M059J (cell line): ENCODE results near the gene SPATC1L. TPM values are rescaled to one million over a fixed set of nuclear protein-coding genes. Genes with fewer than 3 reads are reported as not detected.

Experiments
- DNase-seq: peaks from one replicate; pipeline ENCODE4 v3.0.0-alpha.2; 2012; ENCODE audit warnings: low read depth
- total RNA-seq: library from RNA; depleted of rRNA; stranded (reverse); fragments of >200 nt; shearing (Covaris generic); gene quantifications from 2 replicates; pipeline ENCODE4 v1.2.3, GENCODE V29; 2014

SPATC1L gene
- total RNA-seq, 1 experiment from 2014 or later: 21.6 TPM

DNA sequence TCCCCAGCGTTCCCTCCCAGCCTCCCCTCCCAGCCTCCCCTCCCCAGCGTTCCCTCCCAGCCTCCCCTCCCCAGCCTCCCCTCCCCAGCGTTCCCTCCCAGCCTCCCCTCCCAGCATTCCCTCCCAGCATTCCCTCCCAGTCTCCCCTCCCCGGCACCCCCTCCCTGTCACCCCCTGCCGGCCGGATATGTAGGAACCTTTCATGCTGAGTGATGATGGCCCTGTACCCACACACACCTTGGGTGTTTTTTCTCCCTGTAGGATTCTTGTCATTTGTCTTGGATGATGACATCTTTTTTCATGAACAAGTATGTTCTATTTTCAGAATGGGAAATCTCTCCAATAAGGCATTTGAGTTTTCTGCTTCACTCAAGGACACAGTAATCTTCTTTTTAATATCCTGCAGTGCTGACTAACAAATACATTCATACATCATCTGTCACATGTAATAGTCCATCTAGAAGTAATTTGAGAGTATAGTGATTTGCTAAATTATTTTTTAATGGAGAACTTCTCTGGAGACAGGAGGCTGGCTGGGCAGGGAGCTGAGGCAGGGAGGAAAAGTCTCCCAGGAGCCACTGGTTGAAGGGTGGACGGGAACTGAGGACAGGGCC, 48.4 kb downstream of the SPATC1L start:
- no peak for DNase-seq

DNA sequence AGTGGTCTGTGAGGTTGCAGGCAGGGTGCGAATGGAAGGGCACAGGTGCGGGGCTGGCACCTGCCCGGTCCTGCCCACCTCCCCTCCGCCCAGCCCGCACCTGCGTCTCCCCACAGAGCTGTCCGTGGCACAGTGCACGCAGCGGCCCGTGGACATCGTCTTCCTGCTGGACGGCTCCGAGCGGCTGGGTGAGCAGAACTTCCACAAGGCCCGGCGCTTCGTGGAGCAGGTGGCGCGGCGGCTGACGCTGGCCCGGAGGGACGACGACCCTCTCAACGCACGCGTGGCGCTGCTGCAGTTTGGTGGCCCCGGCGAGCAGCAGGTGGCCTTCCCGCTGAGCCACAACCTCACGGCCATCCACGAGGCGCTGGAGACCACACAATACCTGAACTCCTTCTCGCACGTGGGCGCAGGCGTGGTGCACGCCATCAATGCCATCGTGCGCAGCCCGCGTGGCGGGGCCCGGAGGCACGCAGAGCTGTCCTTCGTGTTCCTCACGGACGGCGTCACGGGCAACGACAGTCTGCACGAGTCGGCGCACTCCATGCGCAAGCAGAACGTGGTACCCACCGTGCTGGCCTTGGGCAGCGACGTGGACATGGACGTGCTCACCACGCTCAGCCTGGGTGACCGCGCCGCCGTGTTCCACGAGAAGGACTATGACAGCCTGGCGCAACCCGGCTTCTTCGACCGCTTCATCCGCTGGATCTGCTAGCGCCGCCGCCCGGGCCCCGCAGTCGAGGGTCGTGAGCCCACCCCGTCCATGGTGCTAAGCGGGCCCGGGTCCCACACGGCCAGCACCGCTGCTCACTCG, 52.2 kb downstream of the SPATC1L start:
- no peak for DNase-seq

DNA sequence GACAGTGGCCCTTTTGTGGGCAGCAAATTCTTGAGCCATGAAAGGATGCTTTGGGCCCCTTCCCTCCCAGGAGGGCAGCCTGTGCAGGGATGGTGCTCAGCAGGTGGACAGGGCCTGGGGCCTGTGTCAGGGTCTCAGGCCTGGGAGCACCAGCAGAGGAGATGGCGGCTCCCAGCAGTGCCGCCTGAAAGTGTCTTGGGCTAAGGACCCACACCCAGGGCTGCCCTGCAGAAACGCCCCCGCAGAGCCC, 52.7 kb downstream of the SPATC1L start:
- no peak for DNase-seq

DNA sequence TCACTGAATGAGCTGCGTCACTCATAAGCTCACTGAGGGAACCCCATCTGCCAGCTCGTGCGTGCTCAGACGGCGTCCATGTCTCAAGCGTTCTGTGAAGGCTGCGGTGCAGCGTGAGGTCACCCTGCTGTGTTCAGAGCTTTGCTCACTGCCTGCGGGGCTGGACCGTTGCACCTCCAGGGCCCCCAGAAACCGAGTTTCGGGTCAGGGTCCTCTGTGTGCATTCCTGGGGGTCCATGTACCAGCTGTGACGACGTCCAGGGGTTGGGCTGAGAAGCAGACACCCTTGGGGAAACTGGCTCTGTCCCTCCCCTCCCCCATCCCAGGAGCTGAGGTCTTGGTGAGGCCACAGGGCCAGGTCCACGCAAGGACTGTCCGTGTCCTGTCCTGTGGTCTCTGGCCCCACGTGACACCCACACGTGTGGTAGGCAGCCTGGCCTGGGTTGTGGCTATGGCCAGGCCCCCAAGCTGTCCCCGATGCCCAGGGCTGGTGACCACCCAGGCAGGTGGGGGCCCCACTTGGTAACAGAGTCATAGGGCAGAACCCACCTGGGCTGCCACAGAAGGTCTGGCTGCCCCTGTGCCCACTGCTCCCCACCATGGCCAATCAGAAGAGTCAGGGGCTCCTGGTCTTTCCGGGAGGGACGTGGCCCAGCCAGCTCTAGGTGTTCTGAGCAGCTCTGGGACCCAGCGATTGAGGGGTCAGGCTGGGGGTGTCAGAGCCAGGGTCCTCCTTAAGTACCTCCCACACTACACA, 53.2 kb downstream of the SPATC1L start:
- DNase-seq: no peak

DNA sequence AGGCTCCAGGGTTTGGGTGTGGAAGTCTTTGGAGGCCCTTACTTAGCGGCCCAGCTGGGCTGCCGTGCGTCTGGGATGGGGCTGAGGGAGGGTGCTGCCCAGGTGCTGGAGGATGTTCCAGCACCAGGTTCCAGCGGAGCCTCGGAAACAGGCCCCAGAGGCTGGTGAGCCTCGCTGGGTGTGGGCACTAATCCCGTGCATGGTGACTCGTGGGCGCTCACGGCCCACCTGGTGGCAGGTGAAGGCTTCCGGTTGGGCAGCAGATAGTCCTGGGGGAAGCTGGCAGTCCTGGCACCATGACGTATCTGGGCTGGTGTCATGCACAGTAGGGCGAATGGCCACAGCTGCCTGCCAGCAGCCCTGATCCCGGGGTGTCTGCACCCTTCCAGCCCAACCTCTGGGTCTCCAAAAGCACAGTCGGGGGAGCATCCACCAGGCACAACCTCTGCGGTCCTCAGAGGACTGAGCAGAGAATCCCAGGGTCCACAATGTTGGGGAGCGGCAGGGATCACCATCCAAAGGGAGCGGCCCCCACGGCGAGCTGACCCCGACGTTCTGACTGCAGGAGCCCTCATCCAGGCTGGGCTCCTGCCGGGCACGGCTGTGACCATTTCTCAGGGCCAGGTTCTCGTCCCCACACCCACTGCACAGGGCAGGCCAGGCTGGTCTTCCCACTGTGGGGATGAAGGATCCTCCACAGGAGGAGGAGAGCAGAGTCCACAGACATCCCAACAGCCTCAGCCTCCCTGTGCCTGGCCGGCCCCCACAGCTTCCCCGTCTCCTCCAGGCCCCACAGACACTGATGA, 54.2 kb downstream of the SPATC1L start:
- no peak for DNase-seq

DNA sequence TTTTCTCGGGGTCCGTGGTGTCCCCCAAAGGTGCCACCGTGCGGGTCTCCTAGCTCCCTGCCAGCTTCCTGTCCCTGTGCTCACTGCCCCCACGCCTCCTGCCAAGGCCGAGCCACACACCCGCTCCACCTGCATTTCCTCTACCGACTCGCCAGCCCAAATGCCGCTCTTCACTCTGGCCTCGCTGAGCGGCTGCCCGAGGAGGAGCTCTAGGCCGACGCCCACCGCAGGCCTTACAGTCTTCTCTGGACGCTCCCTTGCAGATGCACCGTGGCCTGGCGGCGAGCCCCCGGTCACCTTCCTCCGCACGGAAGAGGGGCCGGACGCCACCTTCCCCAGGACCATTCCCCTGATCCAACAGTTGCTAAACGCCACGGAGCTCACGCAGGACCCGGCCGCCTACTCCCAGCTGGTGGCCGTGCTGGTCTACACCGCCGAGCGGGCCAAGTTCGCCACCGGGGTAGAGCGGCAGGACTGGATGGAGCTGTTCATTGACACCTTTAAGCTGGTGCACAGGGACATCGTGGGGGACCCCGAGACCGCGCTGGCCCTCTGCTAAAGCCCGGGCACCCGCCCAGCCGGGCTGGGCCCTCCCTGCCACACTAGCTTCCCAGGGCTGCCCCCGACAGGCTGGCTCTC, 55.2 kb downstream of the SPATC1L start:
- no peak for DNase-seq

DNA sequence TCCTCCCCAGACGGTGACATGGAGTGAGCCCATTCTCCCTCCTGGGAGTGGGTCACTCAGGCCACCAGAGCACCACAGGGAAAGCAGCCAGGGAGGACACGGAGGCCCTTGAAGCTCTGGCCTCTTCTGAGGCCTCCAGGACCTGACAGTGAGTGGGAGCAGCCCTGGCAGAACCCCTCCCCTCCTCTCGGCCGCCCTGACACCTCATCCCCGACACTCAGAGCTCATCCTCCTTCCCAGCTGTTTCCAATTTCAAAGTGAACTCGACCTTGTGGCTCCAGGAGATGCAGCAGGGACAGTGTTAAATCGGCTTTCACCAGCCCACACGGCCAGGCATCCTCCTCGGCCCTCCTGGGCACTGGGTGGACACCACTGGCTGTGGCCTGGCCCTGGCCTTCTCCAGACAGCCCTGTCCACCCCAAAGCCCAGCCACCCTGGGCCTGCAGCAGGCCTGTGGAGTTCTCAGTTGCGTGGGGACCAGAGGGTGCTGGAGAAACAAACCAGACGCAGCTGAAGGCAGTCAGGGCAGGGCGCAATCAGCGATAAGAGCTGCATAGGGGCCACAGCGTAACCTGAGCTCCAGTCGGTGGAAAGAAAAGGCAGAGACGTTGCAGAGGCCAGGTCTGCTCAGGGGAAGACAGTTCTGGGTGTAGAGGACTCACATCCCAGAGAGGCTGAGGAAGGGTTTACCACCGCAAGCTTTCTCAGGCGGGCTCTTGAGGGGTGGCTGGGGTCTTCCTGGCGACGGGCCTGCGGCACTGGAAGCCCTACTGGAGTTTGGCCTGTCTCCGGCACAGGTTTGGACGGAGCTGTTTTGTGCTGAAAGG, 55.9 kb downstream of the SPATC1L start:
- DNase-seq: no peak

DNA sequence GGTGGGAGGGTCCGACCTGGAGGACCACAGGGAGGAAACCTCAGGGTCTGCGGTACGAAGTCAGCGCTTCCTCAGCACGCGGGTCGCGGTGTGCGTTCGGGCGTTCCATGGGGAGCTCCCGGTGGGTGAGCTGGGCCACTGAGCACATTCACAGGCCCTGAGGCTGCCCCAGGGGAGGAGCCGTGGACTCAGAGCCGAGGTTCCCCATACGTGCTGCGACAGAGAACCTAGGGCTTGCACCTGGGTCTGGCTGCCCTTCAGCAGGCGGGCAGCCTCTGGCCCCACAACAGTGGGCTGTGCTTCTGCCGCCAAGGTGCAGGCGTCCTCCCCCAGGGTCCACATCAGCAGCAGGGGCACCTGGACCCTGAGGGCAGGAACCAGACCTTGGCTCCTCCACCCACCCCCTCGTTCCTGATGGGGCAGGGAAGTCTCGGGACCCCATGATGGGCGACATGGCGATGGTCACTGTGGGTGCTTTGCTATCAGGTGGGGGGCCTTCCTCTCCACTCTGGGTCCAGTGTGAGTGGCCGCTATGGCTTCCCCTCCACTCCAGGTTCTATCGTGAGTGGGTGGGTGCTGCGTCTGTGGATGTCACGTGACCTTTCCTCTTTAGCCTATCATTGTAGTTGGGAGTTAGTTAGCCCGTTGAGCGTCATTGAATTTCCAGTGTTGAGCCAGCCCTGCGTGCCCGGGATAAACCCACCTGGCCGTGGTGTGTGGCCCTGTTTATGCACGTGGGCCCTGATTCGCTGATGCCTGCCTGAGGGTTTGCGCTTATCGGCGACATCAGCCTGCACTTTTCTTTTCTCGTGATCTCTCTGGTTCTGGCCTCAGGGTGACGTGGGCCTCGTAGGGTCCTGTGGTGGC, 56.8 kb downstream of the SPATC1L start:
- DNase-seq: no peak

DNA sequence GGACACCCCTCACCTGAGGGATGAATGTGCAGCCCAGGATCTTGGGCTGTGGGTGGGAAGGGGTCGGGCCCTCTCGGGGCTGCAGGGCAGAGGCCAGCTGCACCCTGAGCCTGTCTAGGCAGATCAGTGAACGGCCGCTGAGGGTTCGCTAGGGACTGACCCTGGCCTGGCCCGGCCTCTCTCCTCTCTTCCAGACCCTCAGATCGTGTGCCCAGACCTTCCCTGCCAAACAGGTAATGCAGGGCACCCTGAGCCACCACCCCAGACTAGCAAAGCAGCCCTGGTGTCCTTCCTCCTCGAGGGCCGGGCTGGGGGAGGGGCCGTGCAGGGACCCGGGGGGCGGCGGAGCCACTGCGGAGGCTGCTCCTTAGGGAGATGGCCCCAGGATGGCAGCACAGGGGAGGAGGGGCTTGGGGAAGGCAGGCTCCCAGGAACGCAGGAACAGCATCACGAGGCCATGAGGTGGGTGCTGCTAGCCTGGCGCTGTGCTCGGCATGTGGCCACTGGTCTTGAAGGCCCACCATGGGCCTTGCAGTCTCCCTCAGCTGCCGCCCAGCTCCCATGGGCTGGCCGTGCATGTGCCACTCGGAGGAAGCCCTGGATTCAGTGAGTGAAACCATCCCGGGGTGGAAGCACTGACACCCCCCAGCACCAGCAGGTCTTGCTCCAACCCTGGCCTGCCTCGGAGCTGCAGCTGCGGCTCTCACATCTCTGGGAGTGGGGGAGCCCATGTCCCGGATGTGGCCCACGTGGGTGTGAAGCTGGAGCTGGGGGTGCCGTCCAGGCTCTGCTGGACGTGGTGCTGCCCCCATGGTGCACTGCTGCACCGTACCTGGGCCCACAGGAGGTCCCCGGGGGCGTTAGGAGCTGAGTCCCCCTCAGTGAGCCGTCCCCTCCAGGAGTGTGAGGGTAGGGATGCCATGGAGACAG, 57.7 kb downstream of the SPATC1L start:
- no peak for DNase-seq

DNA sequence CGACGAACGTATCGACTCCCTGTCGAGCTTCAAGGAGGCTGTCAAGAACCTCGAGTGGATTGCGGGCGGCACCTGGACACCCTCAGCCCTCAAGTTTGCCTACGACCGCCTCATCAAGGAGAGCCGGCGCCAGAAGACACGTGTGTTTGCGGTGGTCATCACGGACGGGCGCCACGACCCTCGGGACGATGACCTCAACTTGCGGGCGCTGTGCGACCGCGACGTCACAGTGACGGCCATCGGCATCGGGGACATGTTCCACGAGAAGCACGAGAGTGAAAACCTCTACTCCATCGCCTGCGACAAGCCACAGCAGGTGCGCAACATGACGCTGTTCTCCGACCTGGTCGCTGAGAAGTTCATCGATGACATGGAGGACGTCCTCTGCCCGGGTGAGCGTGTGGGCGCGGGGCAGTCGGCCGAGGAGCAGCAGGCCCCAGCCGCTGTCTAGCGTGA, 58.4 kb downstream of the SPATC1L start:
- no peak for DNase-seq

DNA sequence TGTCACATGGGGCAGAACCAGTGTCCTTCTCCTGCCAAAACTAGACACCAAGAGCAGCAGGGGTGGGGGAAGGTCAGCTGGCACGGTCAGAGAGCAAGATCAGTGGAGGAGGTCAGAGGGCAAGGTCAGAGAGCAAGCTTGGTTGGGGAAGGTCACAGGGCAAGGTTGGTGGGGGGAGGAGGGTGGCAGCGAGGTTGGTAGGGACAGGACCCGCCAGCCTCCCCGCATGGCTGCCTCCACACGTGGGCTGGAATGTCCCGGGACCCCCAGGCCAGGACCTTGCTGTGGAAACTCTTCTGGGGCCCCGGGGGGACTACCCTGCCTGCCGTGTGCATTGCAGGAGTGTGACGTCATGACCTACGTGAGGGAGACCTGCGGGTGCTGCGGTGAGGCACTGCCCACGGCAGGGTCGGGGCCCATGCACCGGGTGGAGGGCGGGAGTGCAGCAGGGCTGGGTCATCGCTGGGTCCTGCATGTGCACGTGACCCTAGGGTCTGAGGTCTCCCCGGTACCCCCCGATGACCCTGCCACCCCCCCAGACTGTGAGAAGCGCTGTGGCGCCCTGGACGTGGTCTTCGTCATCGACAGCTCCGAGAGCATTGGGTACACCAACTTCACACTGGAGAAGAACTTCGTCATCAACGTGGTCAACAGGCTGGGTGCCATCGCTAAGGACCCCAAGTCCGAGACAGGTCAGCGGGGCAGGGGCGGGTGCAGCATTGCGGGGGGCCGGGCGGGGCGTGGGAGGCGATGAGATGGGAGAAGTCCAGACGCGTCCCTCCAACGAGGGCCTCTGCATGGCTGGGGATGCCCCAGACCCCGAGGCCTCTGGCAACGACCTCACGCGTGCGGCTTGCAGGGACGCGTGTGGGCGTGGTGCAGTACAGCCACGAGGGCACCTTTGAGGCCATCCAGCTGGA, 59.1 kb downstream of the SPATC1L start:
- DNase-seq: no peak

DNA sequence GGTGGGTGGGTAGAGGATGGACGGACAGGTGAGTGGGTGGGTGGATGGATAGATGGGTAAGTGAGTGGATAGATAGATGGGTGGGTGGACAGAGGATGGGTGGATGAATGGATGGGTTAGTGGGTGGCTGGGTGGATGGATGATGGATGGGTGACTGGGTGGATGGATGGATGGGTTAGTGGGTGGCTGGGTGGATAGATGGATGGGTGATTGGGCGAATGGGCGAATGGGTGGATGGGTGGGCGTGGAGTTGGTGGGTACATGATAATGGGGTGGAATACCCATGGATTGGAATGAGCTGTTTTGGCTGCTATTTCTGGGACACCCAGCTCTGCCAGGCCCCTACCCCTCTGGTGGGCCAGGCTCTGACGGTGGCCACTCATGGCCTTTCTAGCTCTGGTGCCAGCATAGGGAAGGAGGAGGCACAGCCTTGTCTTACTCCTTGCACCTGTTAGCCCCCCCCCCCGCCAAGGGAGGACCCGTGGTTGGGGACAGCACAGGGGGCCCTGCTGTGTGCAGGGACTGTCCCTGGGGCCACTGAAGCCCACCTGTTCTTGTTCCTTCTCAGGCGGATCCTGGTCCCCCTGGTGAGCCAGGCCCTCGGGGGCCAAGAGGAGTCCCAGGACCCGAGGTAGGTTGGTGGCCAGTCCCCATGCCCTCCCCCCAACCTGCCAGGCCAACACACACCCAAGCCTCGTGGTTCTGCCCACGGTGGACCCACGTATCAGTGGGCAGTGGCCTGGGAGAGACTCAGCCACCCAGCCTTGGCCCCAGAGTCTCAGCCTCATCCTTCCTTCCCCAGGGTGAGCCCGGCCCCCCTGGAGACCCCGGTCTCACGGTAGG, 60.0 kb downstream of the SPATC1L start:
- DNase-seq: no peak

DNA sequence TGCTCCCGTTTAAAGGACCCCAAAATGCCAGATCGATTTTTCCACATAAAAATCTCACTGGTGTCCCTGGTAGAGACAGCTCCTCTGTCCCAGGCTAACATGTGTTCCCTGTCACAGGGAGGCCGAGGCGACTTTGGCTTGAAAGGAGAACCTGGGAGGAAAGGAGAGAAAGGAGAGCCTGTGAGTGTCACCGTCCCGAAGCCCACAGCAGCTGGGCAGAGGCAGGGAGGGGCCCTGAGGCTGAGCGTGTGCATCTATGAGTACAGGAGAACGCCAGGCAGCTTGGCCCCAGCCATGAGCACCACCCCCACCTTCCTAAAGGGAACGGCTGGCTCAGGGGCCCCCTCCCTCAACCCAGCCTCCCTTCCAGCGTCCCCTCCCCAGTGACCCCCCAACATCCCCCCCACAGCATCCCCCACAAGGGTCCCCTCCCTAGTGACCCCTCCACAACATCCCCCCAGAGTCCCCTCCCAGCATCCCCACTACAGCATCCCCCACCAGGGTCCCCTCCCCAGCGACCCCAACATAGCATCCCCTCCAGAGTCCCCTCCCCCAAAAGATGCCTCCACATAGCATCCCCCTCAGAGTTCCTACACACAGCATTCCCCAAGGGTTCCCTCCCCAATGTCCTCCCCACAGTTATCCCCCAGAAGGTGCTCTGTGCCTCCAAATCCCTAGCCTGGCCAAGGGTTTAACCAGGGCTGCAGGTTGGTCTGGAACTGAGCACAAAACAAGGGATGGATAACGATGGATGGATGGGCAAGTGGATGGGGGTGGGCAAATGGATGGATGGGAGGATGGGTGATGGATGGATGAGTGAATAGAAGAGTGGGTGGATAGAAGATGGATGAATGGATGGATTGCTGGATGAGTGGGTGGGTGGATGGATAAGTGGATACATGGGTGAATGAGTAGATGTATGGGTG, 61.2 kb downstream of the SPATC1L start:
- no peak for DNase-seq

DNA sequence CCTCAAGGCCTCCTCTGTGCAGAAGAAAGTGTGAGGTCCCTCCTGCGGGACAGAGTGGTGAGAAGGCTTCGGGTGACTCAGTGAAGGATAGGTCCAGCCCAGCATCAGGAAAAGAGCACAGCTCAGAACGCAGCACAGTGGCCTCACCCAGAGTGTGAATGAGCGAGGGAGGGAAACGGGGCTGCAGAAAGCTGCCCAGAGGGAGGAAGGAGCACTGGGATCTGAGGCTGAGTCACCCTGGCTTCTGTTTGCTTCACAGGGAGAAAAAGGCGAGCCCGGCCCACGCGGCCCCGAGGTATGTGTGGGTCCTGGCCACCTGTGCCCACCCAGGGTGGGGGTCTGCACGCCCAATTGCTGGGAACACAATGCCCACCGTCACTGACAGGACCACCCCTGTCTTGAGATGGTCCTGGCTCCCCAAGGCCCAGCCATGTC, 62.0 kb downstream of the SPATC1L start:
- DNase-seq: peak; percentile 44
